Osteoblast (primary cell): ENCODE data around the gene IRF6. TPM values are rescaled to one million over a fixed set of nuclear protein-coding genes. Genes with fewer than 3 reads are reported as not detected.

Source experiments
- DNase-seq: peaks from one replicate; pipeline ENCODE4 v3.0.0; 2011; ENCODE audit warnings: low spot score, mixed read lengths; ENCODE audit not compliant: insufficient read length; ENCODE audit errors: missing footprints
- H2AFZ ChIP-seq: 2 replicates; pipeline ENCODE4 v1.6.0; 2011; ENCODE audit warnings: mild to moderate bottlenecking, low read length
- H3K27ac ChIP-seq: 2 replicates; pipeline ENCODE4 v1.5.1; 2011; ENCODE audit warnings: mild to moderate bottlenecking, low read depth, low read length, moderate library complexity
- H3K27me3 ChIP-seq: 2 replicates; pipeline ENCODE4 v1.6.0; 2012; ENCODE audit warnings: mild to moderate bottlenecking, control low read depth, inconsistent platforms, low read length, moderate library complexity; ENCODE audit not compliant: insufficient read depth
- H3K36me3 ChIP-seq: 2 replicates; pipeline ENCODE4 v1.5.1; 2011; ENCODE audit warnings: mild to moderate bottlenecking, low read length, control low read depth, moderate library complexity; ENCODE audit not compliant: insufficient read depth
- H3K4me1 ChIP-seq: 2 replicates; pipeline ENCODE4 v1.5.1; 2011; ENCODE audit warnings: mild to moderate bottlenecking, low read length, control low read depth, moderate library complexity; ENCODE audit not compliant: insufficient read depth
- H3K4me2 ChIP-seq: 2 replicates; pipeline ENCODE4 v1.6.0; 2011; ENCODE audit warnings: mild to moderate bottlenecking, low read length; ENCODE audit not compliant: insufficient read depth
- H3K4me3 ChIP-seq: fragments of 200-600 bp; sonication (generic); 3 replicates; pipeline ENCODE4 v1.5.1; 2012; ENCODE audit warnings: mild to moderate bottlenecking, low read length, inconsistent platforms; ENCODE audit not compliant: insufficient read depth
- H3K79me2 ChIP-seq: 2 replicates; pipeline ENCODE4 v1.6.0; 2012; ENCODE audit warnings: mild to moderate bottlenecking, low read length, control low read depth, inconsistent platforms; ENCODE audit not compliant: insufficient read depth
- H3K9me3 ChIP-seq: 2 replicates; pipeline ENCODE4 v1.5.1; 2011; ENCODE audit warnings: low read depth, low read length, control low read depth
- H4K20me1 ChIP-seq: 2 replicates; pipeline ENCODE4 v1.6.0; 2012; ENCODE audit warnings: mild to moderate bottlenecking, low read length, control low read depth; ENCODE audit not compliant: insufficient read depth
- total RNA-seq: library from RNA; depleted of rRNA; stranded (reverse); fragments of >200 nt; gene quantifications from 2 replicates; pipeline ENCODE4 v1.2.3, GENCODE V29; 2012
- TF ChIP-seq, protein P1 (sequence below): IDR thresholded peaks from 2 replicates; pipeline ENCODE4 v1.5.1; 2011; ENCODE audit warnings: mild to moderate bottlenecking, low read depth, low read length, moderate library complexity; ENCODE audit errors: extremely low read depth

Gene IRF6
- total RNA-seq, 1 donor = 0.72 TPM

DNA sequence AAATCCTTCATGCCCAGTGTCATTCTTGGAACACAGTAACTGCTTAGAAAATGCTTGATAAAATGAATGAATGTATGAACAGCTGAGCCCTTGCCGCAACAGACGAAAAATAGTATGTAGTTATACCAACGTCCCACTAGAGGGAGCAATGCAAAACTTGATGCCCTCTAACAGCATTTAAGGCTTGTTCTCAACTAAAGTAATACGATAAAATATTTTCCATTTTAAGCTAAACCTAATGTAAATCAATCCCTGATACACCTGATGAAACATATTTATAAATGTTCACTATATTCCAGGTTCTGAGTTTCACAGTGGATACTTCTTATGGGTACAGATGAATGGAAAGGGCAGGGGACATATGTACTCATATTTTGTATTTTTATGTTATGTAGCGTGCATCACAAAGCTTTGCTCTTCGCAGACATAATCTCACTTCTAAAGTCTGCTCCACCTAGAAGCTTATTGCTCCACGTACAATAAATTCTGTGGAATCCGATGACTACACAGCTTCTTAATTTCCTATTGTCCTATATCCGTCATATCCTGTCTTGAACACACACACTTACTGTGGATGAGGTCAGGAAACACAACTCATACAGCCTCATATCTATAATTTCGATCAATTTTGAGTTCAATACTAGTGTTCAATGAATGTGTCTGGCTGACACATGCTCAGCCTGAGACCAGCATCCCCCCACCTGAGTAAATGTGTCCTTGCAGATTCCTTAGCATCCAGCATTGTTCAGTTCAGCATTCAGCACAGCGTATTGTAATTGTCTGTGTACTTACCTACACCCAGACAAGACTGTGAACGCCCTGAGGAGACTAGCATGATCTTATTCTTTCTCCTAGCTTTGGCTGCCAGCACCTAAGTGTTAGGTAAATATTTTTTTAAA is 17.4 kb upstream of the IRF6 start:
- peak overlapping the region; percentile 68 for H3K4me2 ChIP-seq
- peaks cover 4% of the 10 kb centered on the region for H3K79me2 ChIP-seq
- no peaks in the 10 kb centered on the region for H3K9me3 ChIP-seq
- no peaks in the 10 kb centered on the region for H3K27me3 ChIP-seq
- DNase-seq = no peak
- H2AFZ ChIP-seq = peak overlapping the region; percentile 70
- H3K27ac ChIP-seq = peak overlapping the region; percentile 78
- H3K4me1 ChIP-seq = peaks cover 17% of the 10 kb centered on the region
- peak overlapping the region; percentile 39 for H3K4me3 ChIP-seq
- TF ChIP-seq, protein P1, sequence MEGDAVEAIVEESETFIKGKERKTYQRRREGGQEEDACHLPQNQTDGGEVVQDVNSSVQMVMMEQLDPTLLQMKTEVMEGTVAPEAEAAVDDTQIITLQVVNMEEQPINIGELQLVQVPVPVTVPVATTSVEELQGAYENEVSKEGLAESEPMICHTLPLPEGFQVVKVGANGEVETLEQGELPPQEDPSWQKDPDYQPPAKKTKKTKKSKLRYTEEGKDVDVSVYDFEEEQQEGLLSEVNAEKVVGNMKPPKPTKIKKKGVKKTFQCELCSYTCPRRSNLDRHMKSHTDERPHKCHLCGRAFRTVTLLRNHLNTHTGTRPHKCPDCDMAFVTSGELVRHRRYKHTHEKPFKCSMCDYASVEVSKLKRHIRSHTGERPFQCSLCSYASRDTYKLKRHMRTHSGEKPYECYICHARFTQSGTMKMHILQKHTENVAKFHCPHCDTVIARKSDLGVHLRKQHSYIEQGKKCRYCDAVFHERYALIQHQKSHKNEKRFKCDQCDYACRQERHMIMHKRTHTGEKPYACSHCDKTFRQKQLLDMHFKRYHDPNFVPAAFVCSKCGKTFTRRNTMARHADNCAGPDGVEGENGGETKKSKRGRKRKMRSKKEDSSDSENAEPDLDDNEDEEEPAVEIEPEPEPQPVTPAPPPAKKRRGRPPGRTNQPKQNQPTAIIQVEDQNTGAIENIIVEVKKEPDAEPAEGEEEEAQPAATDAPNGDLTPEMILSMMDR = peak; percentile 89
- H4K20me1 ChIP-seq = no peaks in the 10 kb centered on the region
- H3K36me3 ChIP-seq = no peaks in the 10 kb centered on the region

DNA sequence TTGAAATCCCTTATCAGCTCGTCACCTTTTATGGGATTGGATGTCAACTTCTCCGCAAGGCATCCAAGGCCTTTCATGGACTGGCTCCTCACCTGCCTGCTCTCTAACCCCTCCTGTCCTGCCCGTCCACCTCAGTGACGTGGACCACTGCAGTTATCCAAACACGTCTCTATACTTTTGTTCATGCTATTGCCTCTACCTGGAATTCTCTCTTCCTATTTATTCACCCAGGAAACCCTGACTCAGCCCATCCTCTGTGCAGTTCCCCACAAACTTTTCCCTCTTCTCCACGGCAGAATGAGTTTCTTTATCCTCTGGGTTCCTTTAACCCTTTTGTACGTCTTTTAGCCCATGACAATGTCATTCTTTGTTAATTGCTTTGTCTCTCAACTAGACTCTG is 16.8 kb upstream of the IRF6 start:
- Histone ChIP-seq H3K79me2 (no peaks in the 10 kb centered on the region), H3K4me3 (peak overlapping the region; percentile 39), H3K9me3 (no peaks in the 10 kb centered on the region), H2AFZ (peak overlapping the region; percentile 70), H3K4me1 (peaks cover 17% of the 10 kb centered on the region), H3K4me2 (peak overlapping the region; percentile 68), H4K20me1 (no peaks in the 10 kb centered on the region), H3K27me3 (no peaks in the 10 kb centered on the region), H3K27ac (peak overlapping the region; percentile 78), H3K36me3 (no peaks in the 10 kb centered on the region)
- DNase-seq = no peak
- TF ChIP-seq, protein P1 = no peak

GRCh38 chr1:209820986-209821385 is 15.0 kb upstream of the IRF6 start:
- TF ChIP-seq, protein P1 = no peak
- no peaks in the 10 kb centered on the region for H3K9me3 ChIP-seq
- no peaks in the 10 kb centered on the region for H3K79me2 ChIP-seq
- H4K20me1 ChIP-seq = no peaks in the 10 kb centered on the region
- H3K36me3 ChIP-seq = no peaks in the 10 kb centered on the region
- H3K4me1 ChIP-seq = peaks cover 14% of the 10 kb centered on the region
- H2AFZ ChIP-seq = peak overlapping the region; percentile 8
- H3K4me2 ChIP-seq = no peak overlapping the region
- no peaks in the 10 kb centered on the region for H3K27me3 ChIP-seq
- no peak overlapping the region for H3K27ac ChIP-seq
- H3K4me3 ChIP-seq = no peak overlapping the region
- DNase-seq = no peak

DNA sequence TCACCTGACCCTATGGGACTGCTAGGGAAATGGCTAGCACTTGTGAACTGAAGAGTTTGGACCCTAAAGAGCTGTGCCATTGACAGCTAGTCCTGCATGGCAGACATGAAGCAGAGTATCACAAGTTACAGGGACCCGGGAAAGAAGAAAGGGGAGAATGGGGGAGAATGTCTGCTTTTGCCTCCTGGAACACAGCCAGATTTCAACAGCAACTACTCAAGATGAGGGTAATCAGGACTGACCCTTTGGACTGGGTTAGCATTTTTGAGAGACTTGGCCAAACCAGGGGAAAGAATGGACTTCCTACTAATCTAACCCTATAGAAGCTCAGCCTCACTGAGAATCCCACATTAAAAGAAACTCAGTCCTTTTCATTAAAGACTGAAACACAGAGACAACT is 13.1 kb upstream of the IRF6 start:
- H3K27me3 ChIP-seq = no peaks in the 10 kb centered on the region
- H3K4me1 ChIP-seq = peaks cover 13% of the 10 kb centered on the region
- no peak overlapping the region for H3K27ac ChIP-seq
- H4K20me1 ChIP-seq = no peaks in the 10 kb centered on the region
- TF ChIP-seq, protein P1 = no peak
- no peaks in the 10 kb centered on the region for H3K79me2 ChIP-seq
- H2AFZ ChIP-seq = no peak overlapping the region
- H3K36me3 ChIP-seq = no peaks in the 10 kb centered on the region
- no peak for DNase-seq
- no peak overlapping the region for H3K4me3 ChIP-seq
- no peak overlapping the region for H3K4me2 ChIP-seq
- H3K9me3 ChIP-seq = no peaks in the 10 kb centered on the region
